Fibroblast of lung (primary cell): ENCODE results near the gene ACR.
"Not testable (repeated sequence)": the region's sequence is repeated elsewhere in the genome, so short reads cannot be mapped to it uniquely, and the experiment has no call there.

Experiments used
- CTCF ChIP-seq, 2 donors: IDR thresholded peaks in 1 of 2; conservative IDR thresholded peaks in 1 of 2; 1 replicate in 1 of 2; 2 replicates in 1 of 2; pipeline ENCODE4 v1.5.1; 2011 to 2012; ENCODE audit warnings: low read length in 2 of 2, control low read depth in 1 of 2, inconsistent platforms in 1 of 2, low read depth in 1 of 2, mild to moderate bottlenecking in 1 of 2
- EZH2 ChIP-seq: IDR thresholded peaks from 2 replicates; pipeline ENCODE4 v1.5.1; 2012; ENCODE audit warnings: low read length, control low read depth, mild to moderate bottlenecking; ENCODE audit errors: missing control alignments

- TF ChIP-seq CTCF (conservative IDR thresholded peaks at IDR 0.05 in 1 of 2, IDR thresholded peaks at IDR 0.05 in 1 of 2; ENCODE audit: low read depth in 1 of 2, low read length in 2 of 2); EZH2: not testable (repeated sequence)
Observed at GRCh38 chr22:50747521-50747920, 9.5 kb downstream of the ACR start.
